Upper lobe of left lung (tissue), 6 donors: ENCODE data around the gene VAV2. TPM values are rescaled to one million over a fixed set of nuclear protein-coding genes. Genes with fewer than 3 reads are reported as not detected.

ENCODE experiments used
- ATAC-seq, 2 donors: fragments of 200-7000 bp; cut with Tn5 transposase; one replicate each; pipeline ENCODE4 v1.9.1; 2022; ENCODE audit warnings: mild to moderate bottlenecking in 2 of 2, moderate library complexity in 2 of 2; ENCODE audit not compliant: low FRiP score in 2 of 2
- DNase-seq, 2 donors: peaks; one replicate each; pipeline ENCODE4 v3.0.0-alpha.2; 2019 to 2020
- H3K27ac ChIP-seq, 4 donors: fragments of 200-600 bp; sonication (generic); one replicate each; pipeline ENCODE4 v1.5.1; 2016 to 2019
- H3K27me3 ChIP-seq, 4 donors: fragments of 200-600 bp; sonication (generic); one replicate each; pipeline ENCODE4 v1.5.1; 2017 to 2019
- H3K36me3 ChIP-seq, 4 donors: fragments of 200-600 bp; sonication (generic); one replicate each; pipeline ENCODE4 v1.5.1; 2016 to 2019
- H3K4me1 ChIP-seq, 4 donors: fragments of 200-600 bp; sonication (generic); one replicate each; pipeline ENCODE4 v1.5.1; 2018 to 2019
- H3K4me3 ChIP-seq, 4 donors: fragments of 200-600 bp; sonication (generic); one replicate each; pipeline ENCODE4 v1.5.1; 2017 to 2019; ENCODE audit warnings: mild to moderate bottlenecking in 2 of 4, moderate library complexity in 1 of 4
- H3K9me3 ChIP-seq, 4 donors: fragments of 200-600 bp; sonication (generic); one replicate each; pipeline ENCODE4 v1.5.1; 2018 to 2019
- CTCF ChIP-seq, 6 experiments: fragments of 450-650 bp in 4 of 6; fragments of 200-600 bp in 2 of 6; sonication (generic) in 2 of 6; IDR thresholded peaks; one replicate each; pipeline ENCODE4 v1.5.1; 2016 to 2019; ENCODE audit warnings: antibody characterized with exemption in 6 of 6
- EP300 ChIP-seq, 4 donors: sonication (generic); formaldehyde crosslinking; IDR thresholded peaks; one replicate each; pipeline ENCODE4 v1.5.1; 2017; ENCODE audit warnings: antibody characterized with exemption in 4 of 4, control low read depth in 2 of 4
- POLR2A ChIP-seq, 4 donors: fragments of 450-650 bp; IDR thresholded peaks; one replicate each; pipeline ENCODE4 v1.5.1; 2016 to 2017; ENCODE audit warnings: antibody characterized with exemption in 4 of 4, mild to moderate bottlenecking in 2 of 4
- POLR2AphosphoS5 ChIP-seq, 2 donors: sonication (generic); formaldehyde crosslinking; IDR thresholded peaks; one replicate each; pipeline ENCODE4 v1.5.1; 2017; ENCODE audit warnings: antibody characterized with exemption in 2 of 2
- WGBS, 2 donors: methylation state at CpG; one replicate each; pipeline ENCODE4 v1.1.5; 2017 to 2018; 5-methylcytosine and 5-hydroxymethylcytosine counted together
- total RNA-seq, 6 donors: library from RNA; depleted of rRNA in 4 of 6; stranded (reverse); fragments of >200 nt in 4 of 6; gene quantifications; one replicate each; pipeline versions ENCODE4 v1.1.0 to v1.2.1, GENCODE V29; 2016 to 2021
- donor health status: DM: no; HTN: no; CAD: no; lungs with moderate emphysema.
- donor health status: DM: no; HTN: yes; CAD: no; lungs with severe emphysema.

Gene VAV2
- total RNA-seq, 6 donors from 2014 or later, result 12.0 to 38.8 (median 22.0) TPM

GRCh38 chr9:133791735-133792649 lies 200.1 kb downstream of the VAV2 start:
- peak in 1 of 2 donors; percentile 35 for DNase-seq
- WGBS, 2 donors, result 87 to 88% methylated on average over 18 of the region's 18 CpGs

GRCh38 chr9:133791069-133791468 lies 201.1 kb downstream of the VAV2 start:
- ATAC-seq (no peak), DNase-seq (peak in 1 of 2 donors; percentile 57)
- H3K27me3 ChIP-seq, result no peaks in the 10 kb centered on the region
- H3K9me3 ChIP-seq, result no peaks in the 10 kb centered on the region
- peaks cover 31 to 43% (median 35%) of the 10 kb centered on the region in 4 donors for H3K4me1 ChIP-seq
- H3K36me3 ChIP-seq, result peaks cover 0 to 34% (median 4%) of the 10 kb centered on the region in 4 donors
- TF ChIP-seq EP300 (IDR thresholded peaks at IDR 0.05) (no peak), CTCF (IDR thresholded peaks at IDR 0.05) (no peak), POLR2AphosphoS5 (IDR thresholded peaks at IDR 0.05) (no peak), POLR2A (IDR thresholded peaks at IDR 0.05) (no peak)
- WGBS, 2 donors, result 94 to 100% methylated on average over 4 to 13 of the region's 13 CpGs
- H3K4me3 ChIP-seq, result no peak overlapping the region
- no peak overlapping the region for H3K27ac ChIP-seq

More at GRCh38 chr9:133791735-133792649, 200.1 kb downstream of the VAV2 start:
- H3K4me3 ChIP-seq, result no peak overlapping the region
- H3K4me1 ChIP-seq, result peaks cover 31 to 42% (median 34%) of the 10 kb centered on the region in 4 donors
- no peaks in the 10 kb centered on the region for H3K27me3 ChIP-seq
- H3K36me3 ChIP-seq, result peaks cover 0 to 28% (median 6%) of the 10 kb centered on the region in 4 donors
- TF ChIP-seq CTCF (IDR thresholded peaks at IDR 0.05) (no peak), EP300 (IDR thresholded peaks at IDR 0.05) (no peak), POLR2A (IDR thresholded peaks at IDR 0.05) (no peak), POLR2AphosphoS5 (IDR thresholded peaks at IDR 0.05) (no peak)
- no peaks in the 10 kb centered on the region for H3K9me3 ChIP-seq
- peak in 1 of 2 donors; percentile 8 for ATAC-seq
- H3K27ac ChIP-seq, result no peak overlapping the region

- ATAC-seq (no peak), DNase-seq (no peak)
- Histone ChIP-seq H3K27ac (peak overlapping the region in 2 of 4 donors; percentile 21 to 70), H3K4me1 (peaks cover 31 to 43% (median 35%) of the 10 kb centered on the region in 4 donors), H3K9me3 (no peaks in the 10 kb centered on the region), H3K4me3 (no peak overlapping the region), H3K27me3 (no peaks in the 10 kb centered on the region), H3K36me3 (peaks cover 0 to 36% (median 8%) of the 10 kb centered on the region in 4 donors)
- WGBS, 2 donors, result 60 to 71% methylated on average over 8 of the region's 8 CpGs
- TF ChIP-seq CTCF (IDR thresholded peaks at IDR 0.05) (no peak), POLR2A (IDR thresholded peaks at IDR 0.05) (no peak), EP300 (IDR thresholded peaks at IDR 0.05) (no peak), POLR2AphosphoS5 (IDR thresholded peaks at IDR 0.05) (no peak)
Measured at GRCh38 chr9:133789778-133790177, 202.3 kb downstream of the VAV2 start.

- Histone ChIP-seq H3K9me3 (no peaks in the 10 kb centered on the region), H3K27me3 (no peaks in the 10 kb centered on the region), H3K4me1 (peaks cover 31 to 43% (median 35%) of the 10 kb centered on the region in 4 donors), H3K4me3 (peak overlapping the region in 1 of 4 donors; percentile 8), H3K27ac (peak overlapping the region; percentile 21 to 70 (median 40)), H3K36me3 (peaks cover 0 to 42% (median 9%) of the 10 kb centered on the region in 4 donors)
- TF ChIP-seq EP300 (IDR thresholded peaks at IDR 0.05) (no peak), CTCF (IDR thresholded peaks at IDR 0.05) (peak in 2 of 6 experiments; percentile 26 to 36), POLR2AphosphoS5 (IDR thresholded peaks at IDR 0.05) (no peak)
- no peak for ATAC-seq
- WGBS, 2 donors, result 33 to 80% methylated on average over 2 to 28 of the region's 34 CpGs
- DNase-seq, result peak; percentile 40 to 87
Measured at GRCh38 chr9:133788819-133789717, 203.1 kb downstream of the VAV2 start.
